ENCODE data around the gene SEPTIN5.

Gene SEPTIN5

DNA sequence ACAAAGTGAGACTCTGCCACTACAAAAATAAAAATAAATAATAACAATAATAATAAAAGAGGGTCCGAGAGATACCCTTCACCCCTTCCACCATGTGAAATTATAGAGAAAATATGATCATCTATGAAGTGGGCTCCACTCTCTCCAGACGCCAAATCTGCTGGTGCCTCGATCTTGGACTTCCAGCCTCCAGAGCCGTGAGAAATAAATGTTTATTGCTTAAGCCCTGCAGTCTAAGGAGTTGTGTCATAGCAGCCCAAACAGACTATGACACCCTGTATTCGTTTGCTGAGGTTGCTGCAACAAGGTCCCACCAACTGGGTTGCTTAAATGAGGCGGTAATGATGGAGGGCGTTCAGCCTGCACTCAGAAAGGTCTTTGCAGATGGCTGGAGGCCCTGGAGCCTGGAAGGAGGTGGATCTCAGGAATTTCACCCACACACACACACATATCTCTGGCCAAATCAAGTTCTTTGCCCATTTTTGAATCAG is 7.6 kb upstream of the SEPTIN5 start:
- no peak for FAIRE-seq

DNA sequence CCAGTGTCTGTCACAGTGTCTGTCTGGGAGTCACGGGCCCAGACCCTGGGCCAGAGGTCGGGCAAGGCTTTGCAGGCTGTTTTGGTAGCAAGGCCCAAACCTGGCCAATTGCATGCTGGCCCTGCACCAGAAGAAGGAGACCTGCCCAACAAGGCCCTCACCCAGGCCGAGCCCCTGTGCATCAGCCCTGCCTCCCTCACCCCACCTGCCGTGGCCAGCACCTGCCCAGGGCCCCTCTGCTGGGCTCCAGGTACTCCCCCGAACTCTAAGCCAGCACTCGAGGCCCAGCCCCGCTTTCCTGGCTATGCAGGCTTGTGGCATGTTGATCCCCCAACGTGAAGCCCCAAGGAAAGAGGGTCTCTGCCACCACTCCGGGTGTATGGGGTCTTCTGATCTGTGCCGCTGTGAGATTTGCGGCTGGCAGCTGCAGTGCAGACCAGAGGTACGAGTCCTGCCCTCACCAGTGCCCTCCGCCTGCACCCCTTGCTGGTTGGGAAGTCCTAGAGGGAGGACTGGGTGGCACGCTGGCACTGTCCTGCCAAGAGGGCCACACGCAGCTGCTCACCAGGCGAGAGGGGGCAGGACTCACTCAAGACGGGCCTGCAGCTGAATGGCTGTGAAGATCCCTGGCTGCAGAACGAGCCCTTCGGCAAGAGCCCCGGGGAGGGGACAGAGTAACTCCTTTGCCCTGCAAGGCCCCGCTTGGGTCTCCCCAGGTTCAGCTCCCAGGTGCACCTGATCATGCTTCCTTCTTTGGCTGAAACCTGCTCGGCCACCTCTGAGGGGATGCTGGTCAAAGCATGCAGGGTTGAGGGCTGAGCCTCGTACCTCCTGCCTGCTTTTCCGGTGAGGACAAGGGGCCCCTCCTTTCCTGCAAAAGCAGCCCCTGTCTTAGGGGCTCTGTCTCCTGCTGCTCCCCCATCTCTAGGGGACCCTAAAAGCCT is 6.7 kb upstream of the SEPTIN5 start:
- no peak for FAIRE-seq

DNA sequence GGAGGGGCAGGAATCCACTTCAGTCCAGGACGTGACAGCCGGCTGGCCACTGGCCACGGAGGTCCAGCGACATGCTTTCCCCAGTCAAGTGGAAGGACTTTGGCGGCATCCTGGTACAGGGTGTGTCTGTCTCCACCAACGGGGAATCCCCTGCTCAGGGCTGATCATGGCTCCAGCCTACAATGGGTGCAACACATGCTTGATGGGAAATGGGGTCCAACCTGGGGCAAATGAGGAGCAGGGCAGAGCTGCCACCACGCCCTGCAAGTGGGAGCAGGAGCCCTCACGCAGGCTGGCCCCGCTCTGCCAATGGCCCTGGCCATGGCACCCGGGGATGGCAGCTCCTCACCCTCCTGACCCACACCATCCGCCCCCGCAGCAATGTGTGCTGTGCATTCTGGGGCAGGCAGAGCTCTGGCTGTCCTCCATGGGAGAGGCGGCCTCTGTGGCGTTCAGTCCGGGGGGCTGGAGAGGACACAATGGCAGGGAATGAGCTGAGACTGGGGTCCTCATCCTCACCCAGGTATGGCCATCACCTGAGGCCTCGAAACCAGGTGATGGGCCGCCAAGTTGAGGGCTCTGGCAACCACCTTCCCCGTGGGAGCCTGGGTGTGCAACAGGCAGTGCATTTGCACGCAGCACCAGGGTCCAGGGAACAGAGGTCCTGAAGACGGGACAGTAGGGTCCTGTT is 5.8 kb upstream of the SEPTIN5 start:
- no peak for FAIRE-seq

DNA sequence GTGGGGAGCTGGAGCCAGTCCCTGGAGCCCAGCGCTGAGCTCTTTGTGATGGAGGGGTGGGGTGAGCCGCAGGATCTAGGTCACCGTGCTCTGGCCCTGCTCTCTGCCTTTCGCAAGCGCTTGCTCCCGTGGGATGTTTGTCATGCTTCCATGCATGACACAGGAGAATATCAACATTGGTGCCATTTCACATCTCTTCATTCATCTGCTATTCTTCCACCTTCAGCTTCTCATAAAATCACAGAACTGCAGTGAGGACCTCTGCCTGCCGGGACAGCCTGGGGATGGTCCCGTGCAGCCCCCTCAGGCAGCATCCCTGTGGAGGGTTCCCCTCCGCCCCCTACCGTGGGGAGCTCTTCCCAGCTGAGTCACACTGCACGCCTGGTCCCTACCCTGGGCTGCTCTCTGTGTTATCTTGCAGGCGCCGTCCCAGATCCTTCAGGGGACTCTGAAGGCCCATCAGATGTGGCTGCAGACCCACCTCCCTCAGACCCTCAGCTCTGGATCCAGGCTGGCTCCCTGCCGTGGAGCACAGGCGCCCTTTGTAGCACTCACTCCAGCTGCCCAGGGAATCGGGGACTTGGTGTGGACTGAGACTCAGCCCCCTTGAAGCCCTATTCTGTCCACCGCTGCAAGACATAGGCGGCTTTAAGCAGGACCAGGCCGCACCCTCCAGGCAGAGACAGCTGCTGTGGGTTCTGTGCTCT is 5.1 kb upstream of the SEPTIN5 start:
- FAIRE-seq: no peak

DNA sequence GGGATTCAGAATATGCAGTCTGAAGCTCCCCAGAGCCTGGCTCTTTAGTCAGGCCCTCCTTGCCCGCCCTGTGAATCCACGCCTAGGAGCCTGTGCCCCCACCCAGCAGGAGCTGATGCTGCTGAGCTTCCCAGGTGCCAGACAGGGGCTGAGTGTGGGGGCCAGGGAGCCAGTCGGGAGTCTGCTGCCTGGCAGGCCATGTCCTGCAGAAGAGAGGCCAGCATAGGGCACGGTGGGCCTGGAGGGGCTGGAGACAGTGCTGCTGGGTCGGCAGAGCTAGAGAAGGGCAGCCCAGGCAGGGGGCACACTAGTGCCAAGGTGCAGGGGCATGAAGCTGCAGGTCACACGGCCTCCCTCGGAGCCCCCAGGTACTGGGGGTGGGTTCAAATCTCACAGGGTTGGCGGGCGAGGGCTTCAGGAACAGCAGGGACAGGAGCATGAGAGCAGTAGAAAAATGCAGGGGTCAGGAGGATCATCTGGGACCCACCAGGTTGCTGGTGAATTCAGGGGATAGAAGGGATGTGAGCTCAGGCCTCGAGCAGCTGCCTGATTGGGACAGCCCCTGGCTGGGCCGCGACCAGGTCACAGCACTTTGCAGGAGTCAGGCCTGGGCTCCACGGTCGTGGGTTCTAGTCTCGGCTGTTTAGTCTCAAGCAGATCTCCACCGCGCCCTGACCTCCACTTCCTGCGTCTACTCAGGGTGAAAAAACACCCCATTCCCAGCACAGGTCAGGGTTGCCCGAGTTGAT is 4.1 kb upstream of the SEPTIN5 start:
- no peak for FAIRE-seq

DNA sequence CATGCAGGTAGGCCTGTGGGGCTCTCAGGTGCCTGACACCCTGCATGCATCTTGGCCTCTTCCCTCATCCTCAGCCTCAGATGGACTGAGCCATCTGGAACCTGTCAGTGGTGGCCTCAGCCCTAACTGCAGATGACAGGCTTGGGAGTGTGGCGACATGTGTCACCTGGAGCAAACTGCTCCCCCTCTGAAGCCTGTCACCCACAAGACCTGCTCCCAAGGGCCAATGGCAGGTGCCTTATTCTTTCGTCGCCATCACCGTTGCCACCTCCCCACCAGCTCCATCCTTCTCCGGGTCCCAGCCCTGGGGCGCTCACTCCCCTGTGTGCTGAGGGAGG is 3.6 kb upstream of the SEPTIN5 start:
- no peak for FAIRE-seq

DNA sequence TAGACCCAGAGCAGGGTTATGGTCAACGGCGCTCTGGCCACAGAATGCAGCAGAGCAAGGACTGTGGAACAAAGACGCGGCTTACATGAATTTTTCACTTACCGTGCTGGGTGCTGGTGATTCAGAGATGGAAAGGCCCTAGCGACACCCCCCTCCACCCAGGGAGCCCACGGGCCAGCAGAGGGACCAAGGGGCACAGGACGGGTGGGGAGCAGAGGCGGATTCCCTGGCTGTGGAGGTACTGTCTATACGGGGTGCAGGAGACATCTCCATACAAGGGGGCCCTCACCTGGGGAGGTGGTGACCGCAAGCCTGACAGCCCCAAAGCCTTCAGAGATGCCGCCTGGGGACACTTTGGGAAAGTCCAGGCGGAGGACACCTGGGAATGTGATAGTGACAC is 1.1 kb upstream of the SEPTIN5 start:
- no peak for FAIRE-seq

DNA sequence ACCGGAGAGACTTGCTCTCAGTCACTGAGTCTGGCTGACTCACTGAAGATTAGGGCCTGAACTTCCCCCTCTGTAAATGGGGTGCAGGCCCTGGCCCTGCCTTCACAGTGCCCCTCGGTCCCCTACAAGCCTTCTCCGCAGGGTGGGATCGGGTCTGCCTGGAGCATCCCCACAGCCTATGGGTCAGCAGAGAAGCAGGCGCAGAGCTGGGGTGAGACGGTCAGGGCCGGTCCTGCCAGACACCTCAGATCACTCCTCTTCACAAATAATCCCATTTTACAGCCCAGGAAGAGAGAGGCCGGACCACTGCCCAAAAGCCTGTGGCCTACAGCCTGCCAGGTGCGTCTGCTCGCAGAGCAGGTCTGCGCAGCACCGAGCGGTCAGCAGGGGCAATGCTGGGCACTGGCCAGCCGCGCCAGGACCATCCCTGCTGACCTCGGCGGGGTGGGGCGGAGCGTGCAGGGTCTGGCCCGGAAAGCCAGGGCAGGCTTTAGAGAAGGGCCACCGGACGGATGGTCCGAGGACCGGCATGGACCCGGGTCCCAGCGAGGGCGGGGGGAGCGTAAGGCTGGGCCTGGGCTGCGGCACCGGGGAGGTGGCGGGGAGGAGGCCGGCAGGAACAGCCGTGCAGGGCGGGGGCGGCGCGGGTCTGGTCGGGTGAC is 522 bp upstream of the SEPTIN5 start:
- FAIRE-seq: no peak

DNA sequence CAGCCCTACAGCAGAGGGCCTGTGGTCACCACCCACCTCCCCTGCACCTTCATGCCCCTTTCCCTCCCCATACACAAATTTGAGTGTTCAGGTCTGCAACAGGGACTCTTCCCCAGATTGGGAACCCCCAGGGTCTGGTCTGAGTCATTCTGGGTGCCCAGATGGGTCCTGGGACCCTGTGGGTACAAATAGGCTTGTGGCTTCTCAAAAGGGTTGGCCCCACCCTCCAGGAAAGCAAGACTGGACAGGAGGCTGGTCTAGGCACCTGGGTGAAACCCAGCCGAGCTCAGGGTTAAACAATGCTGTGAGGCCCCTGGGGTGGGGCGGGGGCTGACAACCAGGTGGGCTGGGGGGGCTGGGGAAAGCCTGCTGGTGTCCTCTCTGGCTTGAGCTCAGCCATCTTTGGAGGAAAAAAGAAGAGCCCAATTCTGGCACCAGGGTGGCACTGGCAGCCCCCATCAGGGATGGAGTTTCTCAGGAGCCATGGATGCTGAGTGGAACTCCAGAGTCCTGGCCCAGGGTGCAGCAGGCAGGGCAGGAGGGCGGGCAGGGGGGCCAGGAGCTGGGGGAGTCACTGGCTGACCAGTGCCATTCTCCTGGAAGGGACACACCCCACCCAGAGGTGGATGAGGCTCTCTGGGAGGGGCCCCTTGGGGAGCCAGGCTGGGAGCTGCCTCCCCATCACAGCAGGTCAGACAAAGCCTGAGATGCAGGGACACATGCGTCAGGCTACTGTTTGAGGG is 1.1 kb downstream of the SEPTIN5 start:
- no peak for FAIRE-seq

DNA sequence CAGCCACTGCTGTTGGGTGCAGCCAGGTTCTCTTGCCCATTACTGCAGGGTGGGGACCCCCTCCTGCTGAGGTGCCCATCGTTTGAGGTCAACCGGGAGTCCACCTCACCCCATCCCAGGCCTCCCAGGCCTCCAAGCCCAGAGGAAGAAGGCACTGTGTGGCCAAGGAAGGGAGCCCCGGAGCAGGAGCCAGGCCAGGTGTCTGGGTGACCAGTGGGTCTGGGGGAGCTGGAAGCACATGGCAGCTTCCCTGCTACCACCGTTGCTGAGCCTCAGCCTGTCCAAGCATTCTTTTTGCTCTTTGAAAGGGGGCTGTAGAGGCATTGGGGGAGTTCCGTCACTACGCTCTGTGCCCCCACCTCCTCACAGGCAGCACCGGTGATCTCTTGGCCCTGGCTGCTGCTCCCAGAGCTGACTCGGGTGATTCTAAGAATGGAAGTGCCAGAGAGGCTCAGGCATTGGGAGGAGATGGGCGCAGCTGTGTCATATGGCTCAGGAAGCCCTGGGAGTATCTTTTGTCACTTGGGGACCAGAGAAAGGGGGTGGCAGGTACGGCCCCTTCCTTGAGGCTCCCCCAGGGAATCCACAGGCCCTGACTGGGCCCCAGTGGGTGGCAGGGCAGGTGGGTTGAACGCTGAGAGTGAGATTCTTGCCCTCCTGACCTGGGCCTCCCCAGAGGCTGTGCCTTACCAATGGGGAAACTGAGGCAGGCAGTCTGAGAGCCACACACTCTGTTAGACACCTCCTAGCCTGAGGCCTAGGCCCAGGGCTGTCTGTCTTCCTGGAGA is 1.9 kb downstream of the SEPTIN5 start:
- no peak for FAIRE-seq

DNA sequence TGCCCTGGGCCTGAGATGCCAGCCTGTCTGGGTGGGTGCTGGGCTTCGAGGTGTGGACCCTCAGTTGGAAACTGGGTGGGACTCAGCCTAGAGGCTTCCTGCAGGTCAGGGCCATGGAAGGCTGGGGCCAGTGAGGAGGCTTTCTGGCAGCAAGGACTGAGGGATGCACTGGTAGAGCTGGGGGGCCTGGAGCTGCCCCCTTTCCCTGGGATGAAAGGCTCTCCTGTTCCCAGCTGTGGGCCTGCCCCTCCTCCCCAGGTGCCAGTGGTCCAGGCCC is 2.5 kb downstream of the SEPTIN5 start:
- FAIRE-seq: no peak

DNA sequence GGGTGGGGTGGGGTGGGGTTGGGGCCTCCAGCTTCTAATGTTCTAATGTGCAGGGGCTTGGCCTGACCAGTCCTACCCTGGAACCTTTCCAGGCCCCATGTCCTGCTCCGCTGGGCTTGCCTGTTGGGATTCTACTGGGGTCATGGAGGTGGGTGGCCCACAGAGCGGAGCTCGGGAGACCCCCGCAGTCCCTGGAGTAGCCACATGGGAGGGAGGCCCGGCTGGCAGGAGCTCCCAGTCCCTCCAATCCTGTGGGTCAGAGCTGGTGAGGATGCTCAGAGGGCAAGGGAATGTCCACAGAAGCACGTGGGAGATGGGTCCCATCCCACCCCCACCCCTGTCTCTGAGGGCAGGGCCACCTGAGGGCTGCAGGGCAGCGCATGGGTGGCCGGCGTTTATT is 2.9 kb downstream of the SEPTIN5 start:
- FAIRE-seq: no peak

DNA sequence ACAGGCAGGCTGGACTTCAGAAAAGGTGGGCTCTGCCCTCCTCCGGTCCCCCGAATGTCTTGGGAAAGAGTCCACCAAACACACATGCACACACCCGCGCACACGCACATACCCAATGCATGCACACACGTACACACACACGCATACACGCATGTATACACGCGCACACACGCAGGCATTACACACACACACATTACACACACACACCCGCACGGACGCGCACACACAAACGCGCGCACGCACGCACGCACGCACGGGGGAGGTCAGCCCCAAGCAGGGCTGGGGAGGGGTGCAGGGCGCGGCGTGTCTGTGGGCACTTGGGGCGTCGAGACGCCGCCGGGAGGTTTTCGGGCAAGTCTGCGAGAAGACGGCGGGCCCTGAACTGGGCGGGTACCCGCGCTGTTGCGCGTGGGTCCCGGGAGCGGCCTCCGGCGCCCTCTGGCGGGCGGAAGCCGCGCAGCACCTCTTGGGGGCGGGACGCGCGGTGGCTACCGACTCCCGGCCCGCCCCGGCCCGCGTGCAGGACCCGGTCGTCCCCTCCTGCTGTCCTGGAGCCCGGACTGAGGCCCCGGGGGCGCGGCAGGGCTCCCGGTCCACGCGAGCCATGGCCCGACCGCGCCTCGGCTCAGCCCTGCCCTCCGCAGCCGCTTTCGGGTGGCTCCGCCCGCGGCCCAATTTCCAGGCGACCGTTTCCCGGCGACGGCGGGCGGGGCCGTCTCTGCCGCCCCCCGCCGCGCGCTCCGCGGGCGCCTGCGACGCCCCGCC is 3.6 kb downstream of the SEPTIN5 start:
- no peak for FAIRE-seq

DNA sequence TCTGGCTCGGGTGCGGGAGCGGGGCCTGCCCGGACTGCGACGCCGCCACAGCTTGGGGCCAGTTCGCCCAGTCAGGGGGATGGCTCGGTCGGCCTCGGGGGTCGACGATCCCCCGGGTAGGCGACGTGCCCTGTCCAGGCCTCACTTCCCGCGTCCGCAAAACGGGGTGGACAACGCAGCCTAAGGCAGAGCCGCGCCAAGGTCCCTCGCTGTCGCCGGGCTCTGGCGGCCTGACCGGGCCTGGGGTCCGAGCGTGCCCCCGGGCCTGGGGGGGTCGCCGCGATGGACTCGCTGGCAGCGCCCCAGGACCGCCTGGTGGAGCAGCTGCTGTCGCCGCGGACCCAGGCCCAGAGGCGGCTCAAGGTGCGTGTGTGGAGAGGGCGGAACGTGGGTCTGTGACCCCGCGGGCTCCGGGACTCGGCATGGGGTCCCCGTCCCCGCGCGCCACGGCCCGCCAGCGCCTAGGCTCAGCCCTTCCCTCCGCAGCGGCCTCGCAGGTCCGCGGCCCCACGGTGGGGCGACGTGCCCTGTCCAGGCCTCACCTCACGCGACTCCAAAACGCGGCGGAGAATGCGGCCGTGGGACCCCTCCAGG is 4.2 kb downstream of the SEPTIN5 start:
- FAIRE-seq: no peak

DNA sequence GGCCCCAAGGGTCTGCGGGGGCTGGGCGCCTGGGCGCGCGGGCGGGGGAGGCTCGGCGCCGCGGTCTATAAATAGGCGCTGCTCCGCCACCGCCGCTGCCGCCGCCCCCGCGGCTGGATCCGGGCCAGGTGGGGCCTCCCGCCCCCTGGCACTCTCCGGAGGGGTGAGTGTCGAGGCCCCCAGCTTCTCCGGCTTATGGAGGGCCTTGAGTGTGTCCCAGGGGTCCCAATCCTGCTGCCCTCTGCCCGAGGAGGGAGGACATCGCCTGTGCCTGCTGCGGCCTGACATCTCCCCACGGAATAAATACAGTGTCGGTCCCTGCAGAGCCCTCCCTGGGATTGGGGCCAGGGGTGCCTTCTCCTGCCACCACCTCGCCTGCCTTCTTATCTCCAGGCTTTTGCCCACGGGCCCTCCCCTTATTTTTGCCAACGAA is 4.8 kb downstream of the SEPTIN5 start:
- FAIRE-seq: no peak

DNA sequence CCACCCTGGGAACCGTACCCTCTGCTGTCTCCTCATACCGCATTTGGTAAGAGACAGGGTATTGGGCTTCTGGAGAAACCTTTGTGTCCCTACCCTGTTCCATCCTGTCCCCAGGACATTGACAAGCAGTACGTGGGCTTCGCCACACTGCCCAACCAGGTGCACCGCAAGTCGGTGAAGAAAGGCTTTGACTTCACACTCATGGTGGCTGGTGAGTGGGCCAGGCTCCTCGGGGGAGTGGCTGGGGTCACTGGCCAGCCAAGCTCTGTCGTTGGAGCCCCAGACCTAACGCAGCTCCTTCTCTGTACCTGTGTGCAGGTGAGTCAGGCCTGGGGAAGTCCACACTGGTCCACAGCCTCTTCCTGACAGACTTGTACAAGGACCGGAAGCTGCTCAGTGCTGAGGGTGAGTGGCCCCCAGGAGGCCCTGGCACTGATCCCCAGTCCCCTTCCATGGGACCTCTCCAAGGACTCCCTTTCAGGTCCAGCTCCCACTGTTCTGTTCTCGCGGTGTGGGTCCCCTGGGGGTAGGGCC is 5.3 kb downstream of the SEPTIN5 start:
- FAIRE-seq: no peak

DNA sequence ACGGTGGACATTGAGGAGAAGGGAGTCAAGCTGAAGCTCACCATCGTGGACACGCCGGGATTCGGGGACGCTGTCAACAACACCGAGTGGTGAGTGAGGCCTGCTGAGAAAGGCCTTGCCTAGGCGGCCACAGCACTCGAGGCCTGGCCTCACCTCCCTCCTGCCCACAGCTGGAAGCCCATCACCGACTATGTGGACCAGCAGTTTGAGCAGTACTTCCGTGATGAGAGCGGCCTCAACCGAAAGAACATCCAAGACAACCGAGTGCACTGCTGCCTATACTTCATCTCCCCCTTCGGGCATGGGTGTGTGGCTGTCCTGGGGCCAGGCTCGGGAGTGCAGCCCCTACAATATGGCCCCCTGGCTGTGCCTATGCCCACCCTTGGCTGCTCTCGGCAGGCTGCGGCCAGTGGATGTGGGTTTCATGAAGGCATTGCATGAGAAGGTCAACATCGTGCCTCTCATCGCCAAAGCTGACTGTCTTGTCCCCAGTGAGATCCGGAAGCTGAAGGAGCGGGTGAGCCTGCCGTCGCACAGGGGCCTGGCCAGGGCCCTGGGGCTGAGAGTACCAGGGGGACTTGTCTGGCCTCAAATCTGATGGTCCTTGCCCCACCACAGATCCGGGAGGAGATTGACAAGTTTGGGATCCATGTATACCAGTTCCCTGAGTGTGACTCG is 6.0 kb downstream of the SEPTIN5 start:
- FAIRE-seq: no peak

DNA sequence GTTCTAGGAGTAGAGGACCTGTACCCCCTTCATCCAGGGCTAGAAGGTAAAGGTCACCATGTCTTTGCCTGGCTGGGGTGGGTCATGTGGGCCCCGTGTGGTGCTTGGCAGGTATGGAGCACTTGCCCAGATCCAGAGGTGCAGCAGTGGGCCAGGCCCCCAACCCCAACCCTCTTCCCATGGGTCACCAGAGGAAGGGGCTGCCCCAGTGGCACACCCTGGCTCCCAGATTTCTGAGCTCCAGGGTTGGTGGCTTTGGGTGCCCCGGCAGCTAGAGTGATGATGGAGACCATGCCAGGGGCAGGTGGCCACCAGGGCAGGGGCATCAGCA is 6.7 kb downstream of the SEPTIN5 start:
- FAIRE-seq: no peak

All from islet of Langerhans (tissue), 1 donor.